ENCODE data around the gene PTAFR.

Gene PTAFR

GRCh38 chr1:28154078-28154594 is 22.4 kb downstream of the PTAFR start:
- CTCF ChIA-PET = no interaction called here
- DNase-seq (ENCODE audit: low read depth, low spot score) = no peak
- TF ChIP-seq CTCF (IDR thresholded peaks at IDR 0.05; ENCODE audit: insufficient read depth, low read length, missing control alignments) = no peak
- H3K4me3 ChIP-seq (ENCODE audit: low read depth, low read length) = no peak overlapping the region
- POLR2A ChIA-PET = no interaction called here

GRCh38 chr1:28150125-28150780 is 26.2 kb downstream of the PTAFR start:
- DNase-seq (ENCODE audit: low read depth, low spot score) = no peak
- CTCF ChIA-PET = no interaction called here

GRCh38 chr1:28148880-28149195 is 27.7 kb downstream of the PTAFR start:
- ChIA-PET CTCF (interaction anchor here (1.2 kb wide), 1 partner anchor 12 kb away, joined by 3 read pairs; no protein-coding TSS in a partner anchor), POLR2A (no interaction called here)
- no peak overlapping the region for H3K4me3 ChIP-seq (ENCODE audit: low read depth, low read length)
- no peak for TF ChIP-seq CTCF (IDR thresholded peaks at IDR 0.05; ENCODE audit: insufficient read depth, low read length, missing control alignments)
- DNase-seq (ENCODE audit: low read depth, low spot score) = no peak

More at GRCh38 chr1:28150125-28150780, 26.2 kb downstream of the PTAFR start:
- no peak for TF ChIP-seq CTCF (IDR thresholded peaks at IDR 0.05; ENCODE audit: insufficient read depth, low read length, missing control alignments)
- POLR2A ChIA-PET = no interaction called here
- no peak overlapping the region for H3K4me3 ChIP-seq (ENCODE audit: low read depth, low read length)

- POLR2A ChIA-PET = interaction anchor here (0.6 kb wide), 1 partner anchor 55 kb away, joined by 3 read pairs; no protein-coding TSS in a partner anchor
- CTCF ChIA-PET = interaction anchor here (1.2 kb wide), 2 partner anchors 56 to 57 kb away, joined by 3 to 4 read pairs; no protein-coding TSS in a partner anchor
Observed at GRCh38 chr1:28147264-28148094, 29.0 kb downstream of the PTAFR start.

GRCh38 chr1:28145728-28146127 is 30.8 kb downstream of the PTAFR start:
- TF ChIP-seq CTCF (IDR thresholded peaks at IDR 0.05; ENCODE audit: insufficient read depth, low read length, missing control alignments) = no peak
- CTCF ChIA-PET = no interaction called here
- no peak for DNase-seq (ENCODE audit: low read depth, low spot score)
- H3K4me3 ChIP-seq (ENCODE audit: low read depth, low read length) = no peak overlapping the region
- POLR2A ChIA-PET = no interaction called here

More at GRCh38 chr1:28147264-28148094, 29.0 kb downstream of the PTAFR start:
- H3K4me3 ChIP-seq (ENCODE audit: low read depth, low read length) = no peak overlapping the region
- no peak for DNase-seq (ENCODE audit: low read depth, low spot score)
- TF ChIP-seq CTCF (IDR thresholded peaks at IDR 0.05; ENCODE audit: insufficient read depth, low read length, missing control alignments) = no peak

All from AG04449 (cell line).